ENCODE data around the gene HACL1.

The HACL1 gene

GRCh38 chr3:15601399-15602145 is at the start of gene HACL1, which contains the start of gene BTD:
TSS of gene HACL1 (minus strand) at chr3:15601569. CDS start at chr3:15601463, 106 bp downstream.
TSS of gene BTD (plus strand) at chr3:15601745. CDS start at chr3:15635440, 33,695 bp downstream.
- DNase-seq (ENCODE audit: insufficient read length, low spot score) (peak; percentile 79), FAIRE-seq (peak; percentile 97)
- peak; percentile 89 for TF ChIP-seq POLR2A (IDR thresholded peaks at IDR 0.05; ENCODE audit: low read depth, low read length)

- no peak for DNase-seq (ENCODE audit: insufficient read length, low spot score)
- TF ChIP-seq POLR2A (IDR thresholded peaks at IDR 0.05; ENCODE audit: low read depth, low read length), result no peak
- FAIRE-seq, result no peak
Measured at GRCh38 chr3:15649858-15650257, 48.5 kb upstream of the HACL1 start.

GRCh38 chr3:15649341-15649740 is 48.0 kb upstream of the HACL1 start:
- no peak for TF ChIP-seq POLR2A (IDR thresholded peaks at IDR 0.05; ENCODE audit: low read depth, low read length)
- FAIRE-seq, result no peak
- no peak for DNase-seq (ENCODE audit: insufficient read length, low spot score)

GRCh38 chr3:15647611-15648167 is 46.3 kb upstream of the HACL1 start:
- FAIRE-seq, result peak; percentile 78
- DNase-seq (ENCODE audit: insufficient read length, low spot score), result peak; percentile 42
- no peak for TF ChIP-seq POLR2A (IDR thresholded peaks at IDR 0.05; ENCODE audit: low read depth, low read length)

- 0 out of 2 replicates have a peak, but pooled peaks have one; percentile 16 for TF ChIP-seq POLR2A (IDR thresholded peaks at IDR 0.05; ENCODE audit: low read depth, low read length)
- peak; percentile 64 for FAIRE-seq
- DNase-seq (ENCODE audit: insufficient read length, low spot score), result peak; percentile 74
Measured at GRCh38 chr3:15646851-15647511, 45.6 kb upstream of the HACL1 start.

GRCh38 chr3:15645740-15646501 is 44.6 kb upstream of the HACL1 start:
- TF ChIP-seq POLR2A (IDR thresholded peaks at IDR 0.05; ENCODE audit: low read depth, low read length), result no peak
- peak; percentile 52 for DNase-seq (ENCODE audit: insufficient read length, low spot score)
- peak; percentile 69 for FAIRE-seq

GRCh38 chr3:15645246-15645645 is 43.9 kb upstream of the HACL1 start:
- DNase-seq (ENCODE audit: insufficient read length, low spot score) (no peak), FAIRE-seq (no peak)
- no peak for TF ChIP-seq POLR2A (IDR thresholded peaks at IDR 0.05; ENCODE audit: low read depth, low read length)

- FAIRE-seq (no peak), DNase-seq (ENCODE audit: insufficient read length, low spot score) (no peak)
- TF ChIP-seq POLR2A (IDR thresholded peaks at IDR 0.05; ENCODE audit: low read depth, low read length), result no peak
Measured at GRCh38 chr3:15638891-15639262, 37.5 kb upstream of the HACL1 start.

- FAIRE-seq, result no peak
- no peak for DNase-seq (ENCODE audit: insufficient read length, low spot score)
- TF ChIP-seq POLR2A (IDR thresholded peaks at IDR 0.05; ENCODE audit: low read depth, low read length), result no peak
Measured at GRCh38 chr3:15638193-15638890, 37.0 kb upstream of the HACL1 start.

- FAIRE-seq (no peak), DNase-seq (ENCODE audit: insufficient read length, low spot score) (no peak)
- no peak for TF ChIP-seq POLR2A (IDR thresholded peaks at IDR 0.05; ENCODE audit: low read depth, low read length)
Measured at GRCh38 chr3:15637131-15637951, 36.0 kb upstream of the HACL1 start.

GRCh38 chr3:15636028-15636709 is 34.8 kb upstream of the HACL1 start:
- FAIRE-seq, result peak; percentile 94
- peak; percentile 52 for DNase-seq (ENCODE audit: insufficient read length, low spot score)

GRCh38 chr3:15635121-15635661 is 33.8 kb upstream of the HACL1 start:
- FAIRE-seq (no peak), DNase-seq (ENCODE audit: insufficient read length, low spot score) (no peak)
- no peak for TF ChIP-seq POLR2A (IDR thresholded peaks at IDR 0.05; ENCODE audit: low read depth, low read length)

More at GRCh38 chr3:15636028-15636709, 34.8 kb upstream of the HACL1 start:
- 0 out of 2 replicates have a peak, but pooled peaks have one; percentile 14 for TF ChIP-seq POLR2A (IDR thresholded peaks at IDR 0.05; ENCODE audit: low read depth, low read length)

All from H54 (cell line).